ENCODE results near the gene UBQLN3. TPM values are rescaled to one million over a fixed set of nuclear protein-coding genes. Genes with fewer than 3 reads are reported as not detected.

Gene UBQLN3
- total RNA-seq, 1 experiment from 2014 or later: not detected

GRCh38 chr11:5556596-5557188, 46.9 kb upstream of the UBQLN3 start:
- Histone ChIP-seq H3K9ac (ENCODE audit: low read length) (no peak overlapping the region), H3K9me2 (ENCODE audit: insufficient read depth) (no peaks in the 10 kb centered on the region), H3K9me3 (ENCODE audit: control insufficient read depth in 1 of 2, insufficient read depth in 1 of 2, low read depth in 1 of 2, low read length in 2 of 2) (no peaks in the 10 kb centered on the region), H3K4me2 (ENCODE audit: low read length) (no peak overlapping the region), H2AFZ (ENCODE audit: low read depth, low read length, poor library complexity, severe bottlenecking) (no peak overlapping the region), H3K36me3 (ENCODE audit: control insufficient read depth in 1 of 2, insufficient read depth in 2 of 2, low read length in 2 of 2) (no peaks in the 10 kb centered on the region), H3K27ac (ENCODE audit: low read depth, low read length) (no peak overlapping the region), H3K4me3 (replicated peaks in 1 of 2; ENCODE audit: low read depth in 1 of 2, low read length in 2 of 2) (no peak overlapping the region), H4K20me1 (ENCODE audit: insufficient read depth) (no peaks in the 10 kb centered on the region), H3K79me2 (ENCODE audit: insufficient read depth, low read length) (no peaks in the 10 kb centered on the region), H3K4me1 (ENCODE audit: control insufficient read depth in 1 of 2, insufficient read depth in 2 of 2, low read length in 2 of 2) (no peaks in the 10 kb centered on the region), H3K27me3 (ENCODE audit: insufficient read depth, low read length) (peaks cover 40% of the 10 kb centered on the region)
- no peak for TF ChIP-seq CBX3 (IDR thresholded peaks at IDR 0.05; ENCODE audit: low read depth)
- TF ChIP-seq EZH2 (IDR thresholded peaks at IDR 0.05): no peak
- TF ChIP-seq SRF (IDR thresholded peaks at IDR 0.05; ENCODE audit: low read depth): no peak
- TF ChIP-seq ELF1 (IDR thresholded peaks at IDR 0.05; ENCODE audit: borderline replicate concordance, low read depth): no peak
- TF ChIP-seq REST (IDR thresholded peaks at IDR 0.05; ENCODE audit: low read depth): no peak
- TF ChIP-seq POLR2AphosphoS5 (IDR thresholded peaks at IDR 0.05; ENCODE audit: low read depth, low read length): no peak
- TF ChIP-seq SIN3A (IDR thresholded peaks at IDR 0.05; ENCODE audit: low read depth): no peak
- no peak for TF ChIP-seq FOSL1 (IDR thresholded peaks at IDR 0.05; ENCODE audit: low read depth)
- no peak for TF ChIP-seq YY1 (IDR thresholded peaks at IDR 0.05; ENCODE audit: extremely low read depth, insufficient replicate concordance, low read depth, low read length)
- ChIA-PET RAD21 (ENCODE audit: low non-redundant PET in 1 of 2, low total read pairs in 2 of 2, uncharacterized antibody in 2 of 2, unreplicated experiment in 2 of 2) (no interaction called here), POLR2A (no interaction called here), CTCF (interaction anchor here (1.2 kb wide), 1 partner anchor 334 kb away, joined by 3 read pairs; no protein-coding TSS in a partner anchor)
- ATAC-seq (no peak), DNase-seq (ENCODE audit: low read depth, low spot score) (no peak)
- no TSS peak for BruUV-seq (replicated peaks)
- intact Hi-C loops (cut with micrococcal nuclease): loop anchor here (10.0 kb wide), 1 partner anchor 352 kb away; the partner anchor contains the start of gene OR51V1

Measured in HCT116 (cell line).